Measurements from ENCODE around the gene MLPH.

Gene MLPH

GRCh38 chr2:237486819-237487448 is at the start of gene MLPH:
MLPH (plus strand) TSS chr2:237487251; CDS start chr2:237493427, 6,176 bp downstream.
- no peak for DNase-seq

- no peak for DNase-seq
Observed at GRCh38 chr2:237437566-237437965, 49.5 kb upstream of the MLPH start.

- DNase-seq: no peak
Observed at GRCh38 chr2:237438080-237438940, 48.7 kb upstream of the MLPH start.

- no peak for DNase-seq
Observed at GRCh38 chr2:237440819-237441281, 46.2 kb upstream of the MLPH start.

GRCh38 chr2:237441605-237442274 is 45.3 kb upstream of the MLPH start:
- DNase-seq: no peak

GRCh38 chr2:237444071-237444470 is 43.0 kb upstream of the MLPH start:
- no peak for DNase-seq

GRCh38 chr2:237445611-237446337 is 41.3 kb upstream of the MLPH start:
- no peak for DNase-seq

GRCh38 chr2:237446338-237446665 is 40.7 kb upstream of the MLPH start:
- DNase-seq: no peak

- DNase-seq: no peak
Observed at GRCh38 chr2:237447496-237447895, 39.6 kb upstream of the MLPH start.

GRCh38 chr2:237448171-237448570 is 38.9 kb upstream of the MLPH start:
- no peak for DNase-seq

- no peak for DNase-seq
Observed at GRCh38 chr2:237448626-237449025, 38.4 kb upstream of the MLPH start.

- no peak for DNase-seq
Observed at GRCh38 chr2:237449193-237449881, 37.7 kb upstream of the MLPH start.

- DNase-seq: no peak
Observed at GRCh38 chr2:237450108-237450507, 36.9 kb upstream of the MLPH start.

GRCh38 chr2:237450583-237450982 is 36.5 kb upstream of the MLPH start:
- no peak for DNase-seq

GRCh38 chr2:237451643-237452469 is 35.2 kb upstream of the MLPH start:
- DNase-seq: no peak

GRCh38 chr2:237452861-237453260 is 34.2 kb upstream of the MLPH start:
- DNase-seq: no peak

- no peak for DNase-seq
Observed at GRCh38 chr2:237453671-237454070, 33.4 kb upstream of the MLPH start.

GRCh38 chr2:237455764-237456163 is 31.3 kb upstream of the MLPH start:
- DNase-seq: no peak

- no peak for DNase-seq
Observed at GRCh38 chr2:237456200-237456843, 30.7 kb upstream of the MLPH start.

GRCh38 chr2:237457388-237457941 is 29.6 kb upstream of the MLPH start:
- DNase-seq: no peak

- no peak for DNase-seq
Observed at GRCh38 chr2:237458519-237458918, 28.5 kb upstream of the MLPH start.

Measured in AML-193 (cell line).